ENCODE results near the gene CSAG1. TPM values are rescaled to one million over a fixed set of nuclear protein-coding genes. Genes with fewer than 3 reads are reported as not detected.
"Not testable (repeated sequence)": the region's sequence is repeated elsewhere in the genome, so short reads cannot be mapped to it uniquely, and the experiment has no call there.

Gene CSAG1
- total RNA-seq, 2 donors from 2014 or later: not detected

DNA sequence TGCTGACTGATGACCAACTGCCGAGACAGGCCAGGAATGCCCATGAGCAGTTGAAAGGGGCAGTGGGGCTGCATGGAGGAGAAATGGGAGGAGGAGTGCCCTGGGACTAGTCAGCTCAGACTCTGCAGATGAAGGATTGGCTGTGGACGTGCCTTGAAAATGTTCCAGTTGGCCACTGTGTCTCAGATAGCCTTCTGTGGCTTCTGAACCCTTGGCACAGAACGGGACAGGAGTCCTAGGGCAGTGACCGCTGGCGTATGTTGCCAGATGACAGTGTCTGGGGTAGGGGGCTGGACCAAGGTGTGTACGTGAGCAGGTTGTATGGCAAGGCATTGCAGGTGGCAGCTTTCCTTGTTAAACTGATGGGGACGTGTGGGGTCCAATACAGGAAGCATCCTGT, 27.0 kb downstream of the CSAG1 start:
- H3K9ac ChIP-seq (ENCODE audit: low read depth in 2 of 2, low read length in 2 of 2); intact Hi-C loops (cut with DNase I); DNase-seq; H3K4me3 ChIP-seq; H3K27ac ChIP-seq; H3K36me3 ChIP-seq; H3K9me3 ChIP-seq; H3K4me1 ChIP-seq; H3K27me3 ChIP-seq: not testable (repeated sequence)

DNA sequence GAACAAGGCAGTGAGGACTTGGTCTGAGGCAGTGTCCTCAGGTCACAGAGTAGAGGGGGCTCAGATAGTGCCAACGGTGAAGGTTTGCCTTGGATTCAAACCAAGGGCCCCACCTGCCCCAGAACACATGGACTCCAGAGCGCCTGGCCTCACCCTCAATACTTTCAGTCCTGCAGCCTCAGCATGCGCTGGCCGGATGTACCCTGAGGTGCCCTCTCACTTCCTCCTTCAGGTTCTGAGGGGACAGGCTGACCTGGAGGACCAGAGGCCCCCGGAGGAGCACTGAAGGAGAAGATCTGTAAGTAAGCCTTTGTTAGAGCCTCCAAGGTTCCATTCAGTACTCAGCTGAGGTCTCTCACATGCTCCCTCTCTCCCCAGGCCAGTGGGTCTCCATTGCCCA, 33.1 kb downstream of the CSAG1 start:
- H3K27me3 ChIP-seq; intact Hi-C loops (cut with DNase I); H3K4me1 ChIP-seq; H3K36me3 ChIP-seq; H3K4me3 ChIP-seq; H3K9ac ChIP-seq (ENCODE audit: low read depth in 2 of 2, low read length in 2 of 2); H3K27ac ChIP-seq; H3K9me3 ChIP-seq: not testable (repeated sequence)
- DNase-seq: peak; percentile 10

DNA sequence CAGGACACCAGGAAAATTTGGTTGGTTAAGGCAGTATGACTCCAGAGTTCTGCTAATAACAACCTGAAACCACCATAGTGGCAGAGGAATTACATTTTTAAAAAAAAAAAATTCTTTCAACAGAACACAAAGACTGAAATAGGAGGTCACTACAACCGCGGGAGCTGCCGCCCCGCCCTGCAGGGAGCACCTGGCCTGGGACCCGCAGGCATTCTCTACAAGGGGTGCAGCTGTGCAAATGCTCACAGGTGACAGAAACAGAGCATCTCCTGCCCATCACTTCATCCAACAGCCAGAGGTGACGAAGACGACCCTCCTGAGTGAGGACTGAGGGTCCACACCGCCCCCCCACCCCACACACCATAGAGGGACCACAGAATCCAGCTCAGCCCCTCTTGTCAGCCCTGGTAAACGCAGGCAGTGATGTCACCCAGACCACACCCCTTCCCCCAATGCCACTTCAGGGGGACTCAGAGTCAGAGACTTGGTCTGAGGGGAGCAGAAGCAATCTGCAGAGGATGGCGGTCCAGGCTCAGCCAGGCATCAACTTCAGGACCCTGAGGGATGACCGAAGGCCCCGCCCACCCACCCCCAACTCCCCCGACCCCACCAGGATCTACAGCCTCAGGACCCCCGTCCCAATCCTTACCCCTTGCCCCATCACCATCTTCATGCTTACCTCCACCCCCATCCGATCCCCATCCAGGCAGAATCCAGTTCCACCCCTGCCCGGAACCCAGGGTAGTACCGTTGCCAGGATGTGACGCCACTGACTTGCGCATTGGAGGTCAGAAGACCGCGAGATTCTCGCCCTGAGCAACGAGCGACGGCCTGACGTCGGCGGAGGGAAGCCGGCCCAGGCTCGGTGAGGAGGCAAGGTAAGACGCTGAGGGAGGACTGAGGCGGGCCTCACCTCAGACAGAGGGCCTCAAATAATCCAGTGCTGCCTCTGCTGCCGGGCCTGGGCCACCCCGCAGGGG, 35.3 kb downstream of the CSAG1 start, which contains the start of gene MAGEA3:
Gene MAGEA3, plus strand, starts transcription at position 843 of the 980 bp plus-strand sequence. CDS start 2,039 bp downstream, outside the sequence.
- intact Hi-C loops (cut with DNase I); H3K36me3 ChIP-seq; DNase-seq; H3K9ac ChIP-seq (ENCODE audit: low read depth in 2 of 2, low read length in 2 of 2); H3K4me3 ChIP-seq; H3K27me3 ChIP-seq; H3K9me3 ChIP-seq; H3K27ac ChIP-seq; H3K4me1 ChIP-seq: not testable (repeated sequence)

DNA sequence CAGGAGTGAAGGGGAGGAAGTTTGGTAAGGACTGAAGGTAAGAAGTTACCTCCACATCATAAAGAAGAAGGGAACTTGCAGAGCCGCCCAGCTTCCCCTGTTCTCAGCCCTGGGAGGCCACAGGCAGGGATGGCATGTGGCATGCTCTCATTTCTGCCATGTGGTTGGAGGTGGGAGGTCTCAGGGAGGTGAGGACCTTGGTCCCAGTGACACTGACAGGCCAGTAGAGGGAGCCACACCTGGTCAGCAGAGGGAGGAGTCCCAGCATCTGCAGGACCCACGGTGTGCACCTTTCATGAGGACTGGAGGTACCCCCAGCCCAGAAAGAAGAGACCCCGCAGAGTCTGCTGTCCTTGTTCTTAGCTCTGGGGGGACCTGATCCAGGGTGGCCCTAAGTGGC, 52.5 kb downstream of the CSAG1 start:
- H3K9ac ChIP-seq (ENCODE audit: low read depth in 2 of 2, low read length in 2 of 2); H3K4me1 ChIP-seq; DNase-seq; H3K27ac ChIP-seq; intact Hi-C loops (cut with DNase I); H3K36me3 ChIP-seq; H3K4me3 ChIP-seq; H3K9me3 ChIP-seq; H3K27me3 ChIP-seq: not testable (repeated sequence)

Other genes with a start within 250 kb of the CSAG1 start
- gene GABRQ, start 95.8 kb downstream of the CSAG1 start, total RNA-seq: under 1 TPM in 1 of 2 donors, not detected in 1; 0.03 TPM
- gene MAGEA3, start 34.9 kb downstream of the CSAG1 start, total RNA-seq: under 1 TPM in 1 of 2 donors, not detected in 1; 0.40 TPM
- gene CSAG2, start 24.4 kb downstream of the CSAG1 start, total RNA-seq: not detected
- under 1 TPM in 1 of 2 donors, not detected in 1; 0.62 TPM for gene MAGEA2B, start 19.1 kb downstream of the CSAG1 start, total RNA-seq
- gene MAGEA12, start within 50 bp of the CSAG1 start, total RNA-seq: under 1 TPM in 1 of 2 donors, not detected in 1; 0.20 TPM
- gene MAGEA2, start 20.1 kb upstream of the CSAG1 start, total RNA-seq: not detected
- gene CSAG3, start 25.5 kb upstream of the CSAG1 start, total RNA-seq: not detected
- gene MAGEA6, start 36.0 kb upstream of the CSAG1 start, total RNA-seq: under 1 TPM in 1 of 2 donors, not detected in 1; 0.32 TPM
- gene CETN2, start 97.0 kb upstream of the CSAG1 start, total RNA-seq: 10 to 100 TPM; 19.0 to 20.4 TPM
- gene NSDHL, start 97.3 kb upstream of the CSAG1 start, total RNA-seq: 10 to 100 TPM; 25.3 to 28.8 TPM
- gene ZNF185, start 164.3 kb upstream of the CSAG1 start, total RNA-seq: 1 to 10 TPM; 3.6 to 4.5 TPM